Kidney glomerular epithelial cell (primary cell): ENCODE data around the gene GCNT2.
"Not testable (repeated sequence)": the region's sequence is repeated elsewhere in the genome, so short reads cannot be mapped to it uniquely, and the experiment has no call there.

Experiments used
- DNase-seq: peaks from one replicate; lab custom pipeline; 2025; lab: John Stamatoyannopoulos, UW

Gene GCNT2

DNA sequence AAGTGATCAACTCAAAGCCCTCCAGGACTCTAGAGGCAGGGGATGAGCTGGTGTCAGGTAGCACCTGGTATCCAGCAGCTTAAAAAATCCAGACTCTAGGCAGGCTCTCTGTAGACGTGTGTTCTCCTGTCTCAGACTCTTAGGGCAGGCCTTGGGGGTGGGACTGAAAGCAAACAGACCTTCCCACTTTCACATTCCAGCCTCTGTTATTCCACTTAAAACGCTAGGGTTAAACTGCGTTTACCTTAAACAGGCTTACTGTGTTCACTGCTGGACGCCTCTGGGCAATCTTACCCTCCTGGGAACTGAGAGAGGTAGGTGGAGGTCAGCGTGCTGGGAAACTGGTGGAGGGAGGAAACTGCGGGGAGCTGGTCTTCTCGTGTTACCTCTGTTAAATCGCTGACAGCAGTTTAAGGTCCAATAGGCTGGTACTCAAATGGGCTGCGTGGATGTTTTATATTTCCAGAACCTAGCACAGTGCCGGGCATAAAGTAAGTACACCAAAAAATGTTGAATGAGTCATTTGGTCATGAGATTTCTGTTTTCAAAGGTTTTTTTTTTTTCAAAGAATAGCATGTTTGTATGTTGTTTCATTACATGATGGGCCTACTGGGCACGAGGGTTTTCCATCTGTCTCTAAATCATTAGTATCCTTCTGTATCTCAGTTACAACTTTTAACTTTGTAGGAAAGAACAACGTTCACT, at the start of gene GCNT2:
Gene GCNT2 (plus strand): TSS at position 248 of the 705 bp plus-strand sequence. CDS start 7,561 bp downstream, outside the sequence.
- DNase-seq, result peak; percentile 56

- no peak for DNase-seq
Measured at GRCh38 chr6:10472634-10473033, 48.5 kb upstream of the GCNT2 start.

GRCh38 chr6:10478187-10479040, 42.7 kb upstream of the GCNT2 start:
- DNase-seq, result peak; percentile 29

DNA sequence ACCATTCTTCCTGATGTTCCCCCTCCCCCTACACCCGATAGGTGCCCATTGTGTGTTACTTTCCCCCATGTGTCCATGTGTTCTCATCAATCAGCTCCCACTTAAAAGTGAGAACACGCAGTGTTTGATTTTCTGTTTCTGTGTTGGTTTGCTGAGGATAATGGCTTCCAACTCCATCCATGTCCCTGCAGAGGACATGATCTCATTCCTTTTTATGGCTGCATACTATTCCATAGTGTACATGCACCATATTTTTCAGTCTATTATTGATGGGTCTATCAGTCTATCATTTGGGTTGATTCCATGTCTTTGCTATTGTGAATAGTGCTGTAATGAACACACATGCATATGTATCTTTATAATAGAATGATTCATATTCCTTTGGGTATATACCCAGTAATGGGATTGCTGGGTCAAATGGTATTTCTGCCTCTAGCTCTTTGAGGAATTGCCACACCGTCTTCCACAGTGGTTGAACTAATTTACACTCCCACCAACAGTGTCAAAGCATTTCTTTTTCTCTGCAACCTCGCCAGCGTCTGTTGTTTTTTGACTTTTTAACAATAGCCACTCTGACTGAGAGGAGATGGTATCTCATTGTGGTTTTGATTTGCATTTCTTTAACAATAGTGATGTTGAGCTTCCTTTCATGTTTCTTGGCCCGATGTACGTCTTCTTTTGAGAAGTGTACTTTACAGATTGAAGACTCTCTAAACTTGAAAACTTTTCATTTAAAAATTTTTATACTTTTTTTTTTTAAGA, 41.0 kb upstream of the GCNT2 start:
- no peak for DNase-seq

GRCh38 chr6:10481101-10481500, 40.0 kb upstream of the GCNT2 start:
- peak; percentile 46 for DNase-seq

- DNase-seq, result no peak
Measured at GRCh38 chr6:10482636-10483257, 38.4 kb upstream of the GCNT2 start.

DNA sequence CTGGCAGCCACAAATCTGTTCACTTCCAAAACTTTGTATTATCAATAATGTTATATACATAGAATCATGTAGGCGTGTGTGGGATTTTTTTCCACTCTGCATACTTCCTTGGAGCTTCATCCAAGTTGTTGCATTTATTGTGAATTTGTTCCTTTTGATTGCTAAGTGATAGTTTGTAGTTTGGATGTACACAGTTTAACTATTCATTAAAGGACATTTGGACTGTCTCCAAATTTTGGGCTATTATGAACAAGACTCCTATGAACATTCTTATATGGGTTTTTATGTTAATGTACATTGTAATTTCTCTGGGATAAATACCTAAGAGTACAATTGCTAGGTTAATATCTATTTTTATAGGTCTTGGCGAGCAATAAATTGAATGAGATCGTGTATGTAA, 36.2 kb upstream of the GCNT2 start:
- no peak for DNase-seq

- no peak for DNase-seq
Measured at GRCh38 chr6:10485406-10485805, 35.7 kb upstream of the GCNT2 start.

DNA sequence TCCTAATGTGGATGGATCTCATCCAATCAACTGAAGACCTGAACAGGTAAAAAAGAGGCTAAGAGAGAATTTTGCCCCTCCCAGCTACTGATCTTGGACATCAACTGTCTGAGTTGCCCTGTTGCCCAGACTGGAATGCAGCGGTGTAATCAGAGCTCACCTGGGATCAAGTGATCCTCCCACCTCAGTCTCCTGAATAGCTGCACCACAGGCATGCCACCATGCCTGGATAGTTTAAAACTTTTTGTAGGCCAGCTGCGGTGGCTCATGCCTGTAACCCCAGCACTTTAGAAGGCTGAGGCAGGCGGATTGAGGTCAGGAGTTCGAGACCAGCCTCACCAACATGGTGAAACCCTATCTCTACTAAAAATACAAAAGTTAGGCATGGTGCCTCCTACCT, 34.9 kb upstream of the GCNT2 start:
- no peak for DNase-seq

DNA sequence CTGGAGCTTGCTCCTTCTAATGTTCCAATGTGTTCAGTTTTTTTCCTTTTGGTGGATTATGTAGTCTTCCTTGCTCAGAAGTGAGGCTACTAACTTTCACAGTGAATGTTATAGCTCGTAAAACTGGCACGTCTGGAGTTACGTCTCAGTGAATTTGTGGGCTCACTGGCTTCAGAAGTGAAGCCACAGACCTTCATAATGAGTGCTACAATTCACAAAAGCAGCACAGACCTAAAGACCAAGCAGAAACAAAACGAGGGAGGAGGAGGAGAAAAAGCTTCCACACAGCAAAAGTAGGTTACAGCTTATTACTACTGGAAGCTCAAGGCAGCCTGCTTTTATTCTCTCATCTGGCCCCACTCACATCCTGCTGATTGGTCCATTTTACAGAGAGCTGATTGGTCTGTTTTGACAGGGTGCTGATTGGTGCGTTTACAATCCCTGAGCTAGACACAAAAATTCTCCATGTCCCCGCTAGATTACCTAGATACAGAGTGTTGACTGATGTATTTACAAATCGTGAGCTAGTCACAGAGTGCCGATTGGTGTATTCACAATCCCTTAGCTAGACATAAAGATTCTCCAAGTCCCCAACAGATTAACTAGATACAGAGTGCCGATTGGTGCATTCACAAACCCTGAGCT, 34.1 kb upstream of the GCNT2 start:
- not testable (repeated sequence) for DNase-seq

- no peak for DNase-seq
Measured at GRCh38 chr6:10487668-10488327, 33.4 kb upstream of the GCNT2 start.

DNA sequence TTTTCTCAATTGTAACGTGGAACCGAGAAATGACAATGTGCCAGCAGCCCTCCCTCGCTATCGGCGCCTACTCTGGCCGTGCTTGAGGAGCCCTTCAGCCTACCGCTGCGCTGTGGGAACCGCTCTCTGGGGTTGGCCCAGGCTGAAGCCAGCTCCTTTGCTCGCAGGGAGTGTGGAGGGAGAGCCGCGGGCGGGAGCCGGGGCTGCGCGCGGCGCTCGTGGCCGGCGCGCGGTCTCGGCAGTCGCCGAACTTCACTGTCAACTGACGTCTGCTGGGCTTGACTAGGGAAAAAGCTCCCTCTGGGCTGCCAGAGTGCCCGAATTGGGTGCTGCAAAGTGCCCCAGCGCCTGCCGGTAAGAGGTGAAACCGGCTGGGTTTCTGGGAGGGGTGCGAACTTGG, 29.7 kb upstream of the GCNT2 start:
- DNase-seq, result no peak

DNA sequence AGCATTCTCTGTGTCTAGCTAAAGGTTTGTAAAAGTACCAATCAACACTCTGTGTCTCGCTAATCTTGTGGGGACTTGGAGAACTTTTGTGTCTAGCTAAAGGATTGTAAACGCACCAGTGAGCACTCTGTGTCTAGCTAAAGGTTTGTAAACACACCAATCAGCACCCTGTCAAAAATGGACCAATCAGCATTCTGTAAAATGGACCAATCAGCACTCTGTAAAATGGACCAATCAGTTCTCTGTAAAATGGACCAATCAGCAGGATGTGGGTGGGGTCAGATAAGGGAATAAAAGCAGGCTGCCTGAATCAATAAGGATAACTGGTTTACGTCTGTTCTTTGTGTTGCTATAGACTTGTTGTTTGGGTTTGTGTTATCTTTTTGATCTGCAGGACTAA, 29.2 kb upstream of the GCNT2 start:
- DNase-seq, result not testable (repeated sequence)

DNA sequence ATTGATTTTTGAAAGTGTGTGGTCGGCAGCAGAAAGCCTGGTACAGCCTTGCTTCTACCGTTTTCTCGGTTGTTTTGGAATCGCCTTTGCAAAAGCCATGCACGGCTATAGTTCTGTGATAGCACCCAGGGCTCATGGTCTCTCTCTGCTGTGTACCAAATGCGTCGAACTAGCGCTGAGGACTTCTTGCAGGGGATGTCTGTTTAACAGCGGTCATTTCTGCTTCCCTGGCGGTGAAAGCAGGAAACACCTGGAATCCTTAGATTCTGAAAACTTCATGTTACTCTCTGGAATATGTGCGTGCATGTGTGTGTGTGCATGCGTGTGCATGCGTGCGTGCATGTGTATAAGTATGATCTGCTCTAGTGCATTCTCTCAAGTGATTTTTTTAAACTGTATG, 26.1 kb upstream of the GCNT2 start:
- DNase-seq, result no peak

- no peak for DNase-seq
Measured at GRCh38 chr6:10505529-10505928, 15.6 kb upstream of the GCNT2 start.

- no peak for DNase-seq
Measured at GRCh38 chr6:10507298-10507697, 13.9 kb upstream of the GCNT2 start.

DNA sequence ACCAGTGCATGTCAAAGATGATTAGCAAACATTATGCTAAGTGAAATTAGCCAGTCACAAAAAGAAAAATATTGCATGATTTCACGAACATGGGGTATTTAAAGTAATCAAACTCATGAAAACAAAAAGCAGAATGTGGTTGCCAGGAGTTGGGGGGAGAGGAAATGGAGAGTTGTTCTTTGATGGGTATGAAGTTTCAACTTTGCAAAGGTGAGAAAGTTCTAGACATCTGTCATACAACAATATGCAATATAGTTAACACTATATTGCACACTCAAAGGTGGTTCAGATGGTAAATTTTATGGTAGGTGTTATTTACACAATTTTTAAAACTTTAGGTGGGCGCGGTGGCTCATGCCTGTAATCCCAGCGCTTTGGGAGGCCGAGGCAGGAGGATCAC, 13.4 kb upstream of the GCNT2 start:
- DNase-seq, result no peak

GRCh38 chr6:10510592-10511367, 10.4 kb upstream of the GCNT2 start:
- DNase-seq, result peak; percentile 77

DNA sequence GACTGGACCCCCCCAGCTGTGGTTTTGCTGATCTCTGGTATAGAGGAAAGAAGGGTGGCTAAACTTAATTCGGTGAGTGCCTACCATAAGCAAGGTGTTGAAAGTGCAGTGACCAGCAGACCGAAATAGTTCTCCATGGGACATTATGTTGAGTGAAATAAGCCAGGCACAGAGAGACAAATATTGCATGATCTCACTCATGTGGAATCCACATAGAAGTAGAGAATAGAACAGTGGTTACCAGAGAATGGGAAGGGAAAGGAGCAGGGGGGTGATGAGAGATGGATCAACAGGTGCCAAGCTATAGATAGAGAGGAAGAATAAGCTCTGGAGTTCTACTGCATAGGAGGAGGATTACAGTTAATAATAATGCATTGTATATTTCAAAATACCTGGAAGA, 9.7 kb upstream of the GCNT2 start:
- peak; percentile 55 for DNase-seq

- no peak for DNase-seq
Measured at GRCh38 chr6:10513544-10513943, 7.6 kb upstream of the GCNT2 start.
